Measurements from ENCODE around the gene NME3.

Gene NME3

GRCh38 chr16:1746693-1747195 is 24.6 kb downstream of the NME3 start:
- no peak overlapping the region for H3K4me3 ChIP-seq (ENCODE audit: low read length)
- no peak for TF ChIP-seq CTCF (conservative IDR thresholded peaks at IDR 0.05; ENCODE audit: low read depth, low read length)
- no peak for DNase-seq (ENCODE audit: low read depth)

- no peak for TF ChIP-seq CTCF (conservative IDR thresholded peaks at IDR 0.05; ENCODE audit: low read depth, low read length)
- H3K4me3 ChIP-seq (ENCODE audit: low read length): no peak overlapping the region
- peak; percentile 37 for DNase-seq (ENCODE audit: low read depth)
Observed at GRCh38 chr16:1745900-1746692, 25.2 kb downstream of the NME3 start.

- no peak for DNase-seq (ENCODE audit: low read depth)
- no peak for TF ChIP-seq CTCF (conservative IDR thresholded peaks at IDR 0.05; ENCODE audit: low read depth, low read length)
- H3K4me3 ChIP-seq (ENCODE audit: low read length): no peak overlapping the region
Observed at GRCh38 chr16:1745181-1745899, 26.0 kb downstream of the NME3 start.

- no peak overlapping the region for H3K4me3 ChIP-seq (ENCODE audit: low read length)
- TF ChIP-seq CTCF (conservative IDR thresholded peaks at IDR 0.05; ENCODE audit: low read depth, low read length): no peak
- no peak for DNase-seq (ENCODE audit: low read depth)
Observed at GRCh38 chr16:1744338-1744840, 27.0 kb downstream of the NME3 start.

GRCh38 chr16:1743376-1744337 is 27.7 kb downstream of the NME3 start:
- TF ChIP-seq CTCF (conservative IDR thresholded peaks at IDR 0.05; ENCODE audit: low read depth, low read length): no peak
- H3K4me3 ChIP-seq (ENCODE audit: low read length): no peak overlapping the region
- no peak for DNase-seq (ENCODE audit: low read depth)

GRCh38 chr16:1741553-1742165 is 29.7 kb downstream of the NME3 start:
- no peak overlapping the region for H3K4me3 ChIP-seq (ENCODE audit: low read length)
- TF ChIP-seq CTCF (conservative IDR thresholded peaks at IDR 0.05; ENCODE audit: low read depth, low read length): no peak
- DNase-seq (ENCODE audit: low read depth): no peak

Measured in retinal pigment epithelial cell (primary cell).